Stimulated activated effector memory CD8-positive, alpha-beta T cell treated with anti-CD3 and anti-CD28 coated beads, Interleukin-12 subunit alpha, Interleukin-12 subunit beta, amount 100 ng/mL, for 72 hours (primary cell): ENCODE measurements around the gene MAPKAP1.
A peak's percentile ranks its signal among the peaks of the same experiment; 100 is the strongest.

Experiments
- ATAC-seq: fragments of 150-1000 bp; cut with Tn5 transposase; 2 replicates; pipeline ENCODE4 v1.10.0; 2021
- DNase-seq, 2 donors: peaks; one replicate each; pipeline ENCODE4 v3.0.0; 2021 to 2022; ENCODE audit warnings: low spot score in 2 of 2
- H3K27ac Mint-ChIP-seq: one replicate; pipeline ENCODE4 v1.8.0; 2022; ENCODE audit warnings: mild to moderate bottlenecking, mixed read lengths
- H3K36me3 Mint-ChIP-seq: one replicate; pipeline ENCODE4 v1.8.0; 2022; ENCODE audit warnings: mild to moderate bottlenecking, mixed read lengths
- H3K4me1 Mint-ChIP-seq: one replicate; pipeline ENCODE4 v1.8.0; 2022; ENCODE audit warnings: mixed read lengths
- H3K4me3 Mint-ChIP-seq: one replicate; pipeline ENCODE4 v1.8.0; 2022; ENCODE audit warnings: mild to moderate bottlenecking, mixed read lengths
- H3K9me3 Mint-ChIP-seq: one replicate; pipeline ENCODE4 v1.8.0; 2022; ENCODE audit warnings: mixed read lengths

Gene MAPKAP1

GRCh38 chr9:125745682-125746016, 38.6 kb upstream of the MAPKAP1 start:
- peaks cover 2% of the 10 kb centered on the region for H3K4me1 Mint-ChIP-seq
- ATAC-seq: no peak
- H3K4me3 Mint-ChIP-seq: peak overlapping the region; percentile 94
- no peak for DNase-seq
- H3K27ac Mint-ChIP-seq: peak overlapping the region; percentile 97
- H3K36me3 Mint-ChIP-seq: peaks cover 23% of the 10 kb centered on the region
- no peaks in the 10 kb centered on the region for H3K9me3 Mint-ChIP-seq

GRCh38 chr9:125745018-125745417, 38.0 kb upstream of the MAPKAP1 start:
- H3K4me1 Mint-ChIP-seq: no peaks in the 10 kb centered on the region
- peak overlapping the region; percentile 94 for H3K4me3 Mint-ChIP-seq
- DNase-seq (no peak), ATAC-seq (no peak)
- H3K36me3 Mint-ChIP-seq: peaks cover 23% of the 10 kb centered on the region
- H3K9me3 Mint-ChIP-seq: no peaks in the 10 kb centered on the region
- H3K27ac Mint-ChIP-seq: no peak overlapping the region

GRCh38 chr9:125744616-125745015, 37.6 kb upstream of the MAPKAP1 start:
- Mint-ChIP-seq H3K4me3 (peak overlapping the region; percentile 94), H3K4me1 (no peaks in the 10 kb centered on the region), H3K27ac (no peak overlapping the region), H3K9me3 (no peaks in the 10 kb centered on the region), H3K36me3 (peaks cover 22% of the 10 kb centered on the region)
- DNase-seq (no peak), ATAC-seq (no peak)

- no peak overlapping the region for H3K27ac Mint-ChIP-seq
- H3K4me1 Mint-ChIP-seq: no peaks in the 10 kb centered on the region
- peaks cover 15% of the 10 kb centered on the region for H3K36me3 Mint-ChIP-seq
- no peak overlapping the region for H3K4me3 Mint-ChIP-seq
- DNase-seq: no peak
- no peak for ATAC-seq
- no peaks in the 10 kb centered on the region for H3K9me3 Mint-ChIP-seq
These were observed 36.8 kb upstream of the MAPKAP1 start for GRCh38 chr9:125743682-125744428.

GRCh38 chr9:125742657-125743056, 35.6 kb upstream of the MAPKAP1 start:
- DNase-seq: no peak
- Mint-ChIP-seq H3K4me3 (no peak overlapping the region), H3K9me3 (no peaks in the 10 kb centered on the region), H3K4me1 (no peaks in the 10 kb centered on the region), H3K36me3 (peaks cover 7% of the 10 kb centered on the region), H3K27ac (no peak overlapping the region)
- ATAC-seq: no peak

- no peak overlapping the region for H3K27ac Mint-ChIP-seq
- ATAC-seq: no peak
- H3K4me3 Mint-ChIP-seq: no peak overlapping the region
- H3K36me3 Mint-ChIP-seq: no peaks in the 10 kb centered on the region
- DNase-seq: no peak
- no peaks in the 10 kb centered on the region for H3K4me1 Mint-ChIP-seq
- no peaks in the 10 kb centered on the region for H3K9me3 Mint-ChIP-seq
These were observed 32.4 kb upstream of the MAPKAP1 start for GRCh38 chr9:125739436-125739835.

- Mint-ChIP-seq H3K4me1 (no peaks in the 10 kb centered on the region), H3K36me3 (no peaks in the 10 kb centered on the region), H3K4me3 (no peak overlapping the region), H3K9me3 (no peaks in the 10 kb centered on the region), H3K27ac (no peak overlapping the region)
- DNase-seq (no peak), ATAC-seq (no peak)
These were observed 25.6 kb upstream of the MAPKAP1 start for GRCh38 chr9:125732562-125732961.

GRCh38 chr9:125730168-125730567, 23.2 kb upstream of the MAPKAP1 start:
- Mint-ChIP-seq H3K4me1 (no peaks in the 10 kb centered on the region), H3K27ac (no peak overlapping the region), H3K9me3 (no peaks in the 10 kb centered on the region), H3K36me3 (no peaks in the 10 kb centered on the region), H3K4me3 (no peak overlapping the region)
- ATAC-seq: no peak
- DNase-seq: no peak

GRCh38 chr9:125726456-125727132, 19.6 kb upstream of the MAPKAP1 start:
- DNase-seq (no peak), ATAC-seq (no peak)
- Mint-ChIP-seq H3K4me3 (no peak overlapping the region), H3K9me3 (no peaks in the 10 kb centered on the region), H3K36me3 (no peaks in the 10 kb centered on the region), H3K27ac (no peak overlapping the region), H3K4me1 (no peaks in the 10 kb centered on the region)

- H3K36me3 Mint-ChIP-seq: no peaks in the 10 kb centered on the region
- H3K4me1 Mint-ChIP-seq: peaks cover 39% of the 10 kb centered on the region
- H3K27ac Mint-ChIP-seq: peak overlapping the region; percentile 89
- H3K9me3 Mint-ChIP-seq: no peaks in the 10 kb centered on the region
- DNase-seq (no peak), ATAC-seq (peak; percentile 1)
- H3K4me3 Mint-ChIP-seq: peak overlapping the region; percentile 76
These were observed 430 bp upstream of the MAPKAP1 start for GRCh38 chr9:125707472-125707804.

GRCh38 chr9:125705893-125706292, 1.1 kb downstream of the MAPKAP1 start:
- Mint-ChIP-seq H3K36me3 (no peaks in the 10 kb centered on the region), H3K27ac (peak overlapping the region; percentile 89), H3K4me3 (peak overlapping the region; percentile 76), H3K4me1 (peaks cover 41% of the 10 kb centered on the region), H3K9me3 (no peaks in the 10 kb centered on the region)
- no peak for ATAC-seq
- no peak for DNase-seq

- no peak overlapping the region for H3K4me3 Mint-ChIP-seq
- ATAC-seq: no peak
- H3K27ac Mint-ChIP-seq: peak overlapping the region; percentile 23
These were observed 3.3 kb downstream of the MAPKAP1 start for GRCh38 chr9:125703662-125704061.

GRCh38 chr9:125701351-125701750, 5.7 kb downstream of the MAPKAP1 start:
- no peaks in the 10 kb centered on the region for H3K9me3 Mint-ChIP-seq
- H3K4me3 Mint-ChIP-seq: peak overlapping the region; percentile 42
- H3K36me3 Mint-ChIP-seq: no peaks in the 10 kb centered on the region
- DNase-seq (peak in 1 of 2 donors; percentile 52), ATAC-seq (peak; percentile 96)
- H3K4me1 Mint-ChIP-seq: peaks cover 52% of the 10 kb centered on the region
- peak overlapping the region; percentile 52 for H3K27ac Mint-ChIP-seq

More at GRCh38 chr9:125703662-125704061, 3.3 kb downstream of the MAPKAP1 start:
- Mint-ChIP-seq H3K9me3 (no peaks in the 10 kb centered on the region), H3K36me3 (no peaks in the 10 kb centered on the region), H3K4me1 (peaks cover 46% of the 10 kb centered on the region)
- no peak for DNase-seq

- Mint-ChIP-seq H3K4me1 (peaks cover 47% of the 10 kb centered on the region), H3K36me3 (peaks cover 4% of the 10 kb centered on the region), H3K4me3 (peak overlapping the region; percentile 42), H3K27ac (peak overlapping the region; percentile 52), H3K9me3 (no peaks in the 10 kb centered on the region)
- ATAC-seq (peak; percentile 91), DNase-seq (peak in 1 of 2 donors; percentile 60)
These were observed 6.2 kb downstream of the MAPKAP1 start for GRCh38 chr9:125700791-125701190.

GRCh38 chr9:125699870-125700269, 7.1 kb downstream of the MAPKAP1 start:
- no peaks in the 10 kb centered on the region for H3K9me3 Mint-ChIP-seq
- H3K4me1 Mint-ChIP-seq: peaks cover 37% of the 10 kb centered on the region
- DNase-seq (no peak), ATAC-seq (no peak)
- peaks cover 6% of the 10 kb centered on the region for H3K36me3 Mint-ChIP-seq
- no peak overlapping the region for H3K27ac Mint-ChIP-seq
- no peak overlapping the region for H3K4me3 Mint-ChIP-seq

GRCh38 chr9:125696106-125696647, 10.8 kb downstream of the MAPKAP1 start:
- peak overlapping the region; percentile 18 for H3K27ac Mint-ChIP-seq
- no peak overlapping the region for H3K4me3 Mint-ChIP-seq
- peaks cover 20% of the 10 kb centered on the region for H3K4me1 Mint-ChIP-seq
- peaks cover 6% of the 10 kb centered on the region for H3K36me3 Mint-ChIP-seq
- no peaks in the 10 kb centered on the region for H3K9me3 Mint-ChIP-seq
- no peak for ATAC-seq
- no peak for DNase-seq
